IPS DF 4.7 (cell line): ENCODE measurements around the gene LRSAM1.

Experiments
- DNase-seq: peaks from one replicate; pipeline ENCODE4 v3.0.0-alpha.2; 2013; ENCODE audit warnings: low spot score; ENCODE audit errors: extremely low read depth

The LRSAM1 gene

DNA sequence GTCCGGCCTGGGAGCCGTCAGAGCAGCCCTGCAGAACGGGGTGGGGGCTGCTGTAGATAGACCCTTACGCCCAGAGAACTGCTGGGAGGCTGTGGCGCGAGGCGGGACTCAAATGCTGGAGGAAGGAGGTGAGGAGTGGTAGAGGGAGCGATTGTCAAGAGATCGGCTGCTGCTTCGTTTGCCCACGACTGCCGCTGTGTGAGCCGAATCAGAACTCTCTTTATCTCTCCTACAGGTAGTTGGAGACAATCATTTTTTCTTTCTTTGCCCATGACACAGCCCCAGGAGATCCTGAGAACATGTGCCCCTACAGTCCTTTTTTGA is 26.7 kb upstream of the LRSAM1 start:
- DNase-seq: no peak

DNA sequence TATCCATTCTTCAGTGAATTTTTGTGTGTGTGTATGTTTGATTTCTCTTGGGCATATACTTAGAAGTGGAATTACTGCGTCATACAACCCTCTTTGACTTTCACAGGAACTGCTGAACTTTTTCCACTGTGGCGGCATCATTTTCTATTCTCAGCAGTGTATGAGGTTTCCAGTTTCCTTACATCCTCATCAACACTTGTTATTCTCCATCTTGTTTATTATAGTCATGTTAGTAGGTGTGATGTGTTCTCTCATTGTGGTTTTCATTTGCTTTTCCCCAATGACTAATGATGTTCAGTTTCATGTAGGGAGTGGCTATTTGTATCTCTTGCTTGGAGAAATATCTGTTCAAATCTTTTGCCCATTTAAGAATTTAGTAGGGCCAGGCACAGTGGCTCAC is 24.6 kb upstream of the LRSAM1 start:
- DNase-seq: no peak

GRCh38 chr9:127428348-127428747 is 23.0 kb upstream of the LRSAM1 start:
- no peak for DNase-seq

- DNase-seq: no peak
Measured at GRCh38 chr9:127430415-127430814, 20.9 kb upstream of the LRSAM1 start.

- no peak for DNase-seq
Measured at GRCh38 chr9:127437497-127438264, 13.6 kb upstream of the LRSAM1 start.

GRCh38 chr9:127438394-127438793 is 12.9 kb upstream of the LRSAM1 start:
- no peak for DNase-seq

DNA sequence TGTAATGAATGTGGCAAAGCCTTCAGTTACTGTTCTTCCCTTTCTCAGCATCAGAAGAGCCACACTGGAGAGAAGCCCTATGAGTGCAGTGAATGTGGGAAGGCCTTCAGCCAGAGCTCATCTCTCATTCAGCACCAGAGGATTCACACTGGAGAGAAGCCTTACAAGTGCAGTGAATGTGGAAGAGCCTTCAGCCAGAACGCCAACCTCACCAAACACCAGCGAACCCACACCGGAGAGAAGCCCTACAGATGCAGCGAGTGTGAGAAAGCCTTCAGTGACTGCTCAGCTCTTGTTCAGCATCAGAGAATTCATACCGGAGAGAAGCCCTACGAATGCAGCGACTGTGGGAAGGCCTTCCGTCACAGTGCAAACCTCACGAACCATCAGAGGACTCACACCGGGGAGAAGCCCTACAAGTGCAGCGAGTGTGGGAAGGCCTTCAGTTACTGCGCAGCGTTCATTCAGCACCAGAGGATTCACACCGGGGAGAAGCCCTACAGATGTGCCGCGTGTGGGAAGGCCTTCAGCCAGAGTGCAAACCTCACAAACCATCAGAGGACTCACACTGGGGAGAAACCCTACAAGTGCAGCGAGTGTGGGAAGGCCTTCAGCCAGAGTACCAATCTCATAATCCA is 6.9 kb upstream of the LRSAM1 start:
- no peak for DNase-seq

DNA sequence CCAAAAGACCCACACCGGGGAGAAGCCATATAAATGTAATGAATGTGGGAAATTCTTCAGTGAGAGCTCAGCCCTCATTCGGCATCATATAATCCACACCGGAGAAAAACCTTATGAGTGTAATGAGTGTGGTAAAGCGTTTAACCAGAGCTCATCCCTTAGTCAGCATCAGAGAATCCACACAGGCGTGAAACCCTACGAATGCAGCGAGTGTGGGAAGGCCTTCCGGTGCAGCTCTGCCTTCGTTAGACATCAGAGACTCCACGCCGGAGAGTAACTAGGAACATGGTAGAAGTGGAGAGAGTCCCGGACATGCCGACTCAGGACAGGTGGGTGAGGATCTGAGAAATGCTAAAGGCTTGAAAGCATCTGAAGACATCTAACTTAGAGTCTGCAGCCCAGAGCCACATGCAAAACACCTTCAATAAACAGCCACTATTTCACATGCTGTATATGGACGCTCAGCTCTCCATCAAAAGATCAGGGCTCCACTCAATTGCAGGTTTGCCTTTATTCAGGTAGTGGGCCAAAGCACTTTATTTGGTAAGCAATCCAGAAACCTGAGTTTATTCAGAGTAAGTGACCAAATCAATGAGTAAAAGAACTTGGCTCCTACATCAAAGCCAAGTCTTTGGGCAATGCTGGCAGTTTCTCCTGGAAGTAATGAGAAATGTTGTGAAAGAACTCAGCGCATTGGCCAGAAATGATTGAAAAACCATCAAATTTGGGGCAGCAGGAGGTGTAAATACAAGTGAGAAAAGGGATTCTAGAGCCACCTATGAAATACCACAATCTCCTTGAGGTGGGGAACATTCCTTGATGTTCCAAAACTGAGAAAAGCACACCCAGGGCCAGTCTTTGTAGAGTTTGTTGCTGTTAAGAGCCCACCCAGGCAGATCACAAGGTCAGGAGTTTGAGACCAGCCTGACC is 6.1 kb upstream of the LRSAM1 start:
- no peak for DNase-seq

DNA sequence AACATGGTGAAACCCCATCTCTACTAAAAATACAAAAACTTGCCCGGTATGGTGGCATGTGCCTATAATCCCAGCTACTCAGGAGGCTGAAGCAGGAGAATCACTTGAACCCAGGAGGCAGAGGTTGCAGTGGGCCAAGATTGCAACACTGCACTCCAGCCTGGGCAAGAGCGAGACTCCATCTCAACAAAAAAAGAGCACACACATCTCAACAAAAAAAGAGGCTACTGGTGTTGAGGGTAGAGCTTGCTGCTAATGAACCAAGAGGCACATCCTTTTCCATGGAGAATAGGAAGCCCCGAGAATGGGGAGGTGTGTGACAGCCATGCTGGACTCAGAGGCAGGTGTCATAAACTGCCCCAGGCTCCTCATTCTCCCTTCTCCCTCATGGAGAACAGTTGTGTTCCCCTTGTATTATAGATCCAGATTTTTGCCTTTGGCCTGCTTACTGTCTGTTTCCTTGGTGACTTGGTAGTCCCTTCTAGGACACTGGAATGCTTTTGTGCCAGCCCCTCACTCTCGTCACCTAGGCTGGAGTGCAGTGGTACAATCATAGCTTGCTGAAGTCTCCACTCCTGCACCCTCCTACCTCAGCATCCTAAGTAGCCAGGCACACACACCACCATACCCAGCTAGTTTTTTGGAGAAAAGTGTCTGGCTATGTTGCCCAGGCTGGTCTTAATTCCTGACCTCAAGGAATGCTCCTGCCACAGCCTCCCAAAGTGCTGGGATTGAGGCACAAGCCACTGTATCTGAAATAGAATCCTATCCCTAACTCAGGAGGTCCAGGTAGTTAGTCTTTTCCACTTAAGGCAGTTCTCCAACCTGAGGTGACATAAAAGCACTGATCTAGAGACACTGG is 5.2 kb upstream of the LRSAM1 start:
- DNase-seq: no peak

DNA sequence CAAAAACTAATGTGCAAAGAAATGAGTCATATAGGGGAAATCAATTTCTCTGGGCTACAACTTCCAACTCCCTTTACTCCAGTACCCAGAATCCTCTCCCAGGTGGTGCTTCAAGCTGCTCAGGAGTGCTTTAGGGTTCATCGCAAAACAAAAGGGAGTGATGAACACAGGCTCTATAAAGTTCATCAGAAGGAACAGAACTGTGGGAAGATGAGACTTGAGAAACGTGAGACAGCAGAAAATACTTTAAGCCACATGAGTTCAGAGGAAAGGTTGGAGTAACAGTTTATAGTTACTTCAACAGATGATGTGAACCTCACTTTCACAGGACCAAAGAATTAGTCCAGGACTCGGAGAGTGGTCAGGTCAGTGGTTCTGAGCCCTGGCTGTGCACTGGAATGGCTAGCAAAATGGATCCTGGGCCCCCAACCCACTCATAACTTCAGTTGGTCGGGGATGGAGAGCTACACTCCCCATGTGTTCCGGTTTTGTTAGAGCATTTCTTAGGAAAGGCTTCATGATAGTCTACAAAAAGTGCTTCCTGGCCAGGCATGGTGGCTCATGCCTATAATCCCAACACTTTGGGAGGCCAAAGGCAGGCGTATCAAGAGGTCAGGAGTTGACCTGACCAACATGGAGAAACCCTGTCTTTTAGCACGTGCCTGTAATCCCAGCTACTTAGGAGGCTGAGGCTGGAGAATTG is 4.4 kb upstream of the LRSAM1 start:
- no peak for DNase-seq

DNA sequence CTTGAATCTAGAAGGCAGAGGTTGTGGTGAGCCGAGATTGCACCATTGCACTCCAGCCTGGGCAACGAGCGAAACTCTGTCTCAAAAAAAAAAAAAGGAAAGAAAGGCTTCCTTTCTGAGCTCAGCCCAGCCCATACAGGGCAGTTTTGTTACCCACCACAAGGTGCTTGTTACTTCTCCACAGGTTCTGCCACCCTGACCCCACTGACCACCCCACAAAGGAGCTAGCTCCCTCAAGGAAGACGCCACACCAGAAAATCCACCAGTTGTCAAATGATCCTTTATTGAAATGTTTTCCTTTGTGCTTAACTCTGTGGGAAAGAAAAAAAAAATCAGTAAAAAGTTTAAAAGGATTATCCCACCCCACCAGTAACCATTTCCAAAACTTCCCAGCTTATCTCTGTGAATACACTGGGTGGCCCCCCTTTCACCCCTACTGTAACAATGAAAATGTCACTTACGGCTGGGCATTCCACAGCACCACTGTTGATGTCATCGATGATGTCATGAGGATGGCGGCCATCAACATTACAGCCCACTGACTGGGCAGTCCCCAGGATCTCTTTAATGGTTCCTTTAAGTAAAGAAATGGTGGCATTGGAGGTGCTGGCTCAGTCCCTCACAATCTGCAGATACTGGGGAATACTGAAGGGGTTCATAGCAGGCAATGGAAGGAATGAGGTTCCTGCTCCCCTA is 3.7 kb upstream of the LRSAM1 start:
- no peak for DNase-seq

- DNase-seq: no peak
Measured at GRCh38 chr9:127448112-127448805, 3.1 kb upstream of the LRSAM1 start.

- no peak for DNase-seq
Measured at GRCh38 chr9:127449332-127449966, 1.9 kb upstream of the LRSAM1 start.

GRCh38 chr9:127450243-127450760 is 1.0 kb upstream of the LRSAM1 start:
- DNase-seq: no peak

- DNase-seq: no peak
Measured at GRCh38 chr9:127451608-127451857, 223 bp downstream of the LRSAM1 start.

GRCh38 chr9:127451858-127452656 is 747 bp downstream of the LRSAM1 start:
- no peak for DNase-seq

DNA sequence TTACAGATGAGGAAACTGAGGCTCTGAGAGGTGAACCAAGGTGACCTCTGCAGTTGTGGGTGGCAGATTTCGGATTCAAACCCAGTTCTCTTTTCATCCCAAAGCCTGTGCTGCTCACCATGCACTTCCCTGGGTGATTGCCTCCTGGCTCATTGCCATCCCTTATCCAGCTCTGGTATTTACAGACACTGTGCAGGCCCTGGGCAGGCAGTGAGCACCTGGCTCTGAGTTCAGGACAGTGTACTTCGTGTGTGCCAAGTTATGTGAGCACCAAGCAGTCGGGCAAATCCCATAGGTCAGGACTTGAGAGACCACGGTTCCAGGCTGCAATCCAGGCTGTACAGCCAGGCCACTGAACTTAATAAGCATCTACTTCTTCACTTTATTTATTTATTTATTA is 1.4 kb downstream of the LRSAM1 start:
- DNase-seq: no peak

- DNase-seq: no peak
Measured at GRCh38 chr9:127455324-127455992, 4.1 kb downstream of the LRSAM1 start.
